ENCODE measurements around the gene RBM11.

The RBM11 gene

GRCh38 chr21:14273736-14274538 lies 58.0 kb downstream of the RBM11 start:
- Histone ChIP-seq H3K27me3 (ENCODE audit: control insufficient read depth, insufficient read depth, low read length) (peaks cover 13% of the 10 kb centered on the region), H3K4me3 (ENCODE audit: low read length) (no peak overlapping the region), H3K9me3 (ENCODE audit: control insufficient read depth, low read length) (no peaks in the 10 kb centered on the region), H3K36me3 (ENCODE audit: control insufficient read depth, insufficient read depth, low read length) (no peaks in the 10 kb centered on the region), H3K4me1 (ENCODE audit: control insufficient read depth, insufficient read depth, low read length) (no peaks in the 10 kb centered on the region), H3K9ac (ENCODE audit: low read length) (no peak overlapping the region)

- no peak overlapping the region for H3K4me3 ChIP-seq (ENCODE audit: low read length)
- H3K9me3 ChIP-seq (ENCODE audit: control insufficient read depth, low read length) = no peaks in the 10 kb centered on the region
- no peaks in the 10 kb centered on the region for H3K36me3 ChIP-seq (ENCODE audit: control insufficient read depth, insufficient read depth, low read length)
- H3K27me3 ChIP-seq (ENCODE audit: control insufficient read depth, insufficient read depth, low read length) = peaks cover 19% of the 10 kb centered on the region
- no peaks in the 10 kb centered on the region for H3K4me1 ChIP-seq (ENCODE audit: control insufficient read depth, insufficient read depth, low read length)
- H3K9ac ChIP-seq (ENCODE audit: low read length) = no peak overlapping the region
These were observed 59.8 kb downstream of the RBM11 start for GRCh38 chr21:14275702-14276205.

Data from mucosa of stomach (tissue), 1 donor.